Ovary (tissue), 9 donors: ENCODE data around the gene CNOT1. TPM values are rescaled to one million over a fixed set of nuclear protein-coding genes. Genes with fewer than 3 reads are reported as not detected.
A peak's percentile ranks its signal among the peaks of the same experiment; 100 is the strongest.

ENCODE experiments used
- DNase-seq, 5 donors: peaks; one replicate each; pipeline ENCODE4 v3.0.0-alpha.2; 2019 to 2020
- H3K27ac ChIP-seq, 2 donors: fragments of 200-600 bp; one replicate each; pipeline versions ENCODE4 v1.5.1 to v1.8.0; 2019 to 2022
- H3K27me3 ChIP-seq: fragments of 200-600 bp; one replicate; pipeline ENCODE4 v1.8.0; 2022
- H3K36me3 ChIP-seq: fragments of 200-600 bp; sonication (generic); one replicate; pipeline ENCODE4 v1.5.1; 2019
- H3K4me1 ChIP-seq: one replicate; pipeline ENCODE4 v1.8.1; 2013; ENCODE audit warnings: mild to moderate bottlenecking, moderate library complexity; ENCODE audit not compliant: insufficient read depth
- H3K4me3 ChIP-seq: fragments of 200-600 bp; sonication (generic); one replicate; pipeline ENCODE4 v1.5.1; 2017
- H3K9me3 ChIP-seq, 2 donors: fragments of 200-600 bp in 1 of 2; sonication (generic) in 1 of 2; one replicate each; pipeline versions ENCODE4 v1.5.1 to v1.8.1; 2013 to 2019; ENCODE audit warnings: mild to moderate bottlenecking in 1 of 2, moderate library complexity in 1 of 2
- EP300 ChIP-seq: sonication (generic); formaldehyde crosslinking; IDR thresholded peaks from one replicate; pipeline ENCODE4 v1.6.1; 2017; ENCODE audit warnings: antibody characterized with exemption
- POLR2A ChIP-seq: fragments of 450-650 bp; IDR thresholded peaks from one replicate; pipeline ENCODE4 v1.6.1; 2017; ENCODE audit warnings: antibody characterized with exemption, mild to moderate bottlenecking, moderate library complexity
- WGBS, 3 donors: extraction: QIAGEN DNeasy Blood & Tissue Kit in 1 of 3; methylation state at CpG; one replicate each; pipeline versions ENCODE4 v1.1.5 to v1.1.7; 2013 to 2017; 5-methylcytosine and 5-hydroxymethylcytosine counted together
- intact Hi-C, 4 donors: fragments of 100-400 bp; cut with DNase I; formaldehyde crosslinking; loops; one replicate each; pipeline versions ENCODE4 v1.11.0 to v1.15.1; 2022 to 2023
- polyA plus RNA-seq, 2 donors: library from polyadenylated mRNA; stranded (reverse); fragments of 200-250 nt in 1 of 2; fragments of 350-450 nt in 1 of 2; fragmentation: Illumina TruSeq in 1 of 2; extraction: RNeasy Lipid Tissue Mini Kit (QIAGEN cat#74804) in 1 of 2; gene quantifications; one replicate each; pipeline ENCODE4 v1.2.3, GENCODE V29; 2013 to 2014
- total RNA-seq, 7 donors: library from RNA; depleted of rRNA in 2 of 7; stranded (reverse); fragments of >200 nt in 2 of 7; fragmentation: NEBNext Ultra II Directional in 3 of 7; extraction: Animal tissue kit (Norgen Biotek cat#: 25700) in 3 of 7; gene quantifications; one replicate each; pipeline versions ENCODE4 v1.1.0 to v1.2.4, GENCODE V29; 2016 to 2023
- TF ChIP-seq, protein P1 (sequence below), 3 donors: fragments of 450-650 bp in 2 of 3; fragments of 200-600 bp in 1 of 3; IDR thresholded peaks; one replicate each; pipeline versions ENCODE4 v1.5.1 to v1.8.0; 2016 to 2022; ENCODE audit warnings: antibody characterized with exemption in 3 of 3, mild to moderate bottlenecking in 1 of 3
- donor health status: DM: no; HTN: no; CAD: no; lungs with moderate emphysema.
- donor health status: DM: no; HTN: no; CAD: no.
- donor health status: Bipolar disorder and iron deficiency.
- donor health status: DM: yes; HTN: yes; CAD: no.
- donor health status: DM: no; HTN: no; CAD: no.
- donor health status: DM: yes; HTN: yes; CAD: no.

CNOT1 gene
- total and polyA plus RNA-seq, 9 donors, result 63.8 to 145 (median 111) TPM

GRCh38 chr16:58487566-58488351, 141.9 kb downstream of the CNOT1 start:
- intact Hi-C loops, result loop anchor here in 2 of 4 donors (5.0 kb wide), 1 partner anchor 150 kb away; no protein-coding TSS in a partner anchor
- H3K27ac ChIP-seq, result no peak overlapping the region
- TF ChIP-seq, protein P1, sequence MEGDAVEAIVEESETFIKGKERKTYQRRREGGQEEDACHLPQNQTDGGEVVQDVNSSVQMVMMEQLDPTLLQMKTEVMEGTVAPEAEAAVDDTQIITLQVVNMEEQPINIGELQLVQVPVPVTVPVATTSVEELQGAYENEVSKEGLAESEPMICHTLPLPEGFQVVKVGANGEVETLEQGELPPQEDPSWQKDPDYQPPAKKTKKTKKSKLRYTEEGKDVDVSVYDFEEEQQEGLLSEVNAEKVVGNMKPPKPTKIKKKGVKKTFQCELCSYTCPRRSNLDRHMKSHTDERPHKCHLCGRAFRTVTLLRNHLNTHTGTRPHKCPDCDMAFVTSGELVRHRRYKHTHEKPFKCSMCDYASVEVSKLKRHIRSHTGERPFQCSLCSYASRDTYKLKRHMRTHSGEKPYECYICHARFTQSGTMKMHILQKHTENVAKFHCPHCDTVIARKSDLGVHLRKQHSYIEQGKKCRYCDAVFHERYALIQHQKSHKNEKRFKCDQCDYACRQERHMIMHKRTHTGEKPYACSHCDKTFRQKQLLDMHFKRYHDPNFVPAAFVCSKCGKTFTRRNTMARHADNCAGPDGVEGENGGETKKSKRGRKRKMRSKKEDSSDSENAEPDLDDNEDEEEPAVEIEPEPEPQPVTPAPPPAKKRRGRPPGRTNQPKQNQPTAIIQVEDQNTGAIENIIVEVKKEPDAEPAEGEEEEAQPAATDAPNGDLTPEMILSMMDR (IDR thresholded peaks at IDR 0.05), result peak; percentile 72 to 79 (median 77)
- no peak for TF ChIP-seq POLR2A
- H3K4me3 ChIP-seq, result peak overlapping the region; percentile 22
- no peaks in the 10 kb centered on the region for H3K27me3 ChIP-seq
- no peaks in the 10 kb centered on the region for H3K36me3 ChIP-seq
- no peaks in the 10 kb centered on the region for H3K9me3 ChIP-seq
- 12 to 18% (median 13%) methylated on average over 42 to 43 of the region's 43 CpGs for WGBS, 3 donors
- peaks cover 2% of the 10 kb centered on the region for H3K4me1 ChIP-seq
- peak; percentile 47 to 81 (median 69) for DNase-seq

DNA sequence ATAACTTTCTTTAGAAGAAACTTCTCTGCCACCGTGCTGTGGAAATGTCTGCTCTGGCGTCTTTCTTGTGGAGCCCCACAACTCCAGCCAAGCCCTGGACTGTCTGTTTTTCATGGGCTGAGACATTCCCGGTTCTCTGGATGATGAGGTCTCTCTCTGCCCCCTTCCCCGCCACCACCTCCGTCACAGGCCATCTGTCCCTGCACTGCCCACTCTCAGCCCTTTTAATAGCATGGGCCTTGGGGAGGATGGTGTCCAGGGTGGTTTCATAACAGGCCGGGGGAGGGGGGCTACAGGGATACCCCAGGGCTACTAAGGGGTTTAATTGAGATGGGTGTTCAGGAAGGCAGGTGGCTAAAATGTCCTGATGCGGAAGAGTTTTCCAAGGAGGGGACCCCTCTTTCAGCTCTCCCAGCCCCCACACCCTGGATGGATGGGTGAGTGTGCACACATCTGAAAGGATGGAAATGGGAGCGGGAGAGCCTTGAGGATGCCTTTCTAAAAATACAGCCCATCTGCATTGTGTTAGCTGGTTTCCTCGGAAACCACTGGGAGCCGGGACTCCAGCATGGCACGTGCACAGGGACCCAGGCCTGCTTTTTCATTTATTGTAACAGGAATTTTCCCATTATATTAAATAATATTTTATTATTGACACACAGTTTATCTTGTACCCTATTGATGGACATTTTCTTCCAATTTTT, 144.3 kb downstream of the CNOT1 start:
- Histone ChIP-seq H3K27ac (no peak overlapping the region), H3K36me3 (no peaks in the 10 kb centered on the region), H3K9me3 (no peaks in the 10 kb centered on the region), H3K4me3 (no peak overlapping the region), H3K27me3 (no peaks in the 10 kb centered on the region), H3K4me1 (peaks cover 2% of the 10 kb centered on the region)
- intact Hi-C loops, result loop anchor here in 2 of 4 donors (5.0 kb wide), 1 partner anchor 148 kb away; no protein-coding TSS in a partner anchor
- TF ChIP-seq POLR2A (no peak), EP300 (no peak)
- TF ChIP-seq, protein P1 (IDR thresholded peaks at IDR 0.05), result no peak
- DNase-seq, result no peak
- WGBS, 3 donors, result 60 to 69% (median 62%) methylated on average over 11 of the region's 11 CpGs

- Histone ChIP-seq H3K27ac (no peak overlapping the region), H3K4me1 (no peaks in the 10 kb centered on the region), H3K36me3 (no peaks in the 10 kb centered on the region), H3K4me3 (no peak overlapping the region), H3K27me3 (no peaks in the 10 kb centered on the region), H3K9me3 (no peaks in the 10 kb centered on the region)
- no peak for DNase-seq
- intact Hi-C loops, result no loop called here
- TF ChIP-seq POLR2A (no peak), EP300 (no peak)
- TF ChIP-seq, protein P1 (IDR thresholded peaks at IDR 0.05), result no peak
- 72 to 78% (median 74%) methylated on average over 8 of the region's 8 CpGs for WGBS, 3 donors
Observed at GRCh38 chr16:58481931-58482330, 147.7 kb downstream of the CNOT1 start.

DNA sequence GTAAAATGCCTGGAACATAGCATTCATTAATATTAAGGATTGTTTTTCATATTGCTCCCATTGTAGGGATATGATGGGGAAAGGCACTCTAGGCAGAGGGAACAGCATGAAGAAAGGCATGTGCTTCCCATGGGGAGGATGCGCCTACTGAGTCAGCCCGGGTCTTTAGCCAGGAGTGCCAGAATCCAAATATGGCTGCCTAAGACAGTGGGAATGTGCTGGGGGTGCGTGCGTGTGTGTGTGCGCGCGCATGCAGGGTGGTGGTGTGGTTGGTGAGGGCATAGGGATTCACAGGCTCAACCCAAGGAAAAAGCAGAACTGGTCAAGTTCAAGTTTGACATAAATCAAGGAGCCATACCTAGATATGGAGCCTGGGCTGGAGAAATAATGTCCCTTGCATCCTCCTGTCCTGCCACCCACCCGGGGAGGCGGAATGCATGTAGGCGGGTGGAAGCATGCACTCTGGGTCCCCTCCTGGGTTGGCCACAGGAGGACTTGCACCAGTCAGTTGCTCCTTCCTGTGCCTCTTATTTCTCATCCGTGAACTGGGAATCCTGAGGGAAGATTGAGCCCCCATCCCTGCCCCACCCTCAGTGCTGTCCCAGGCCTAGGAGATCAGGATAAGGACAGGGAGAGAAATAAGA, 148.3 kb downstream of the CNOT1 start:
- TF ChIP-seq POLR2A (no peak), EP300 (no peak)
- TF ChIP-seq, protein P1 (IDR thresholded peaks at IDR 0.05), result no peak
- DNase-seq, result no peak
- H3K9me3 ChIP-seq, result no peaks in the 10 kb centered on the region
- WGBS, 3 donors, result 90 to 93% (median 91%) methylated on average over 11 of the region's 11 CpGs
- H3K27ac ChIP-seq, result no peak overlapping the region
- no peak overlapping the region for H3K4me3 ChIP-seq
- H3K36me3 ChIP-seq, result no peaks in the 10 kb centered on the region
- no peaks in the 10 kb centered on the region for H3K4me1 ChIP-seq
- H3K27me3 ChIP-seq, result no peaks in the 10 kb centered on the region
- intact Hi-C loops, result no loop called here
